ENCODE measurements around the gene APOL5.

DNA sequence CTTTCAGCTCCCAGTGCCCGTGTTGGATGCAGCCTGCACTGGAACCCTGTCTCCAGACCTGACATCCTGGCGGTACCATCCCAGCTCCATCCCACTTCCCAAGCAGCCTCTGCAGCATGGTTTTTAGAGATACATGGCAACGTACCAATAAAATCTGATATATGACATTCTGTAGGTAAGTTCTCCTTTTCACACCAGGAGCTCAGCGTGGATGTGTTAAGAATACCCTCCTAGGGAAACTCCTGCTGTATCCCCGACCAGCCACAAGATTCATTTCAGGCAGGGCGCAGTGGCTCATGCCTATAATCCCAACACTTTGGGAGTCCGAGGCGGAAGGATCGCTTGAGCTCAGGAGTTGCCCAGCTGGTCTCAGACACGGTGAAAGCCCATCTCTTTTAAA, 15.4 kb downstream of the APOL5 start:
- TF ChIP-seq CTCF (IDR thresholded peaks at IDR 0.05) (no peak), EP300 (IDR thresholded peaks at IDR 0.05) (no peak), POLR2A (IDR thresholded peaks at IDR 0.05; ENCODE audit: low read depth) (no peak), POLR2AphosphoS5 (IDR thresholded peaks at IDR 0.05) (no peak)

Measured in esophagus muscularis mucosa (tissue), 4 donors.